Calu3 (cell line): Measurements from ENCODE around the gene ZNF616. TPM values are rescaled to one million over a fixed set of nuclear protein-coding genes. Genes with fewer than 3 reads are reported as not detected.

Experiments used
- BruUV-seq: library from RNA; stranded (reverse); fragments of 400-500 nt; replicated peaks from 2 replicates; lab custom pipeline; 2021; lab: Mats Ljungman, UMichigan
- CTCF ChIA-PET: fragments of 300-600 bp; sonication (Branson Sonifier 250); formaldehyde crosslinking; loops from one replicate; lab custom pipeline; 2022; ENCODE audit warnings: antibody characterized with exemption; lab: Charles Lee
- DNase-seq: peaks from one replicate; pipeline ENCODE4 v3.0.0; 2022
- H3K27ac Mint-ChIP-seq: one replicate; pipeline ENCODE4 v1.8.0; 2022; ENCODE audit warnings: mixed read lengths; ENCODE audit not compliant: unreplicated experiment
- H3K27me3 Mint-ChIP-seq: one replicate; pipeline ENCODE4 v1.8.0; 2022; ENCODE audit warnings: mixed read lengths; ENCODE audit not compliant: unreplicated experiment
- H3K36me3 Mint-ChIP-seq: one replicate; pipeline ENCODE4 v1.8.0; 2022; ENCODE audit warnings: mild to moderate bottlenecking, moderate library complexity, mixed read lengths; ENCODE audit not compliant: insufficient read depth, unreplicated experiment
- H3K4me1 Mint-ChIP-seq: one replicate; pipeline ENCODE4 v1.8.0; 2022; ENCODE audit warnings: mild to moderate bottlenecking, low read depth, mixed read lengths; ENCODE audit not compliant: unreplicated experiment
- H3K4me3 Mint-ChIP-seq: one replicate; pipeline ENCODE4 v1.8.0; 2022; ENCODE audit warnings: mild to moderate bottlenecking, low read depth, moderate library complexity, mixed read lengths; ENCODE audit not compliant: unreplicated experiment
- H3K9me3 Mint-ChIP-seq: one replicate; pipeline ENCODE4 v1.8.0; 2022; ENCODE audit warnings: low read depth, mixed read lengths; ENCODE audit not compliant: unreplicated experiment
- CTCF ChIP-seq: fragments of 200-600 bp; IDR thresholded peaks from one replicate; pipeline ENCODE4 v1.8.0; 2022; ENCODE audit warnings: antibody characterized with exemption; ENCODE audit not compliant: unreplicated experiment
- intact Hi-C: fragments of 100-400 bp; cut with micrococcal nuclease; formaldehyde crosslinking; loops from one replicate; pipeline ENCODE4 v1.10.0; 2022; ENCODE audit not compliant: unreplicated experiment
- total RNA-seq: library from RNA; stranded (reverse); gene quantifications from 2 replicates; pipeline ENCODE4 v1.2.3, GENCODE V29; 2022

Gene ZNF616
- total RNA-seq, 1 experiment from 2014 or later: 8.9 TPM

GRCh38 chr19:52176574-52176973 lies 36.8 kb upstream of the ZNF616 start:
- intact Hi-C loops: no loop called here
- Mint-ChIP-seq H3K4me3 (no peak overlapping the region), H3K27ac (no peak overlapping the region), H3K36me3 (peaks cover 4% of the 10 kb centered on the region), H3K27me3 (no peaks in the 10 kb centered on the region), H3K9me3 (peaks cover 17% of the 10 kb centered on the region), H3K4me1 (no peaks in the 10 kb centered on the region)
- BruUV-seq: no TSS peak
- no peak for DNase-seq
- CTCF ChIA-PET: no interaction called here
- TF ChIP-seq CTCF: no peak

DNA sequence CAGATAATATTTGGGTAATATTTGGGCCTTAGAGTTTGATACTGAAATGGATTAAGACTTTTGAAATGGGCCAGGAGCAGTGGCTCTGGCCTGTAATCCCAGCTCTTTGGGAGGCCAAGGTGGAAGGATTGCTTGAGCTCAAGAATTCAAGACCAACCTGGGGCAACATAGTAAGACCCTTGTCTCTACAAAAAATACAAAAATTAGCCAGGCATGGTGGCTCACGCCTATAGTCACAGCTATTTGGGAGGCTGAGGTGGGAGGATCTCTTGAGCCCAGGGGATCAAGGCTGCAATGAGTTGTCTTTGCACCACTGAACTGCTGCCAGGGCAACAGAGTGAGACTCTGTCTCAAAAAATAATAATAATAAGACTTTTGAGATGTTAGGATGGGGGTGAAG lies 32.6 kb upstream of the ZNF616 start:
- no peak for TF ChIP-seq CTCF
- CTCF ChIA-PET: interaction anchor here (1.7 kb wide), 1 partner anchor 17 kb away, joined by 5 read pairs; the partner anchor contains the start of gene PPP2R1A
- peaks cover 18% of the 10 kb centered on the region for H3K9me3 Mint-ChIP-seq
- no peak overlapping the region for H3K27ac Mint-ChIP-seq
- H3K4me1 Mint-ChIP-seq: peaks cover 12% of the 10 kb centered on the region
- peak overlapping the region; percentile 85 for H3K4me3 Mint-ChIP-seq
- DNase-seq: no peak
- no peaks in the 10 kb centered on the region for H3K27me3 Mint-ChIP-seq
- intact Hi-C loops: no loop called here
- H3K36me3 Mint-ChIP-seq: peaks cover 22% of the 10 kb centered on the region
- no TSS peak for BruUV-seq

- BruUV-seq: no TSS peak
- intact Hi-C loops: loop anchor here (1.0 to 2.0 kb wide), 2 partner anchors 17 to 32 kb away; partner anchors contain the start of gene ZNF616
- CTCF ChIA-PET: interaction anchor here (0.8 kb wide), 1 partner anchor 18 kb away, joined by 3 read pairs; the partner anchor contains the start of gene PPP2R1A
- Mint-ChIP-seq H3K9me3 (peaks cover 12% of the 10 kb centered on the region), H3K36me3 (peaks cover 23% of the 10 kb centered on the region), H3K4me3 (peak within 1 kb of the TSS; percentile 85), H3K4me1 (peaks cover 12% of the 10 kb centered on the region), H3K27me3 (no peaks in the 10 kb centered on the region), H3K27ac (peak within 1 kb of the TSS; percentile 94)
- peak; percentile 91 for DNase-seq
- no peak for TF ChIP-seq CTCF
Measured at GRCh38 chr19:52171321-52172169, 31.8 kb upstream of the ZNF616 start, which contains the start of gene ZNF836. TSS of gene ZNF836 (minus strand) at chr19:52171621. CDS start at chr19:52168072, 3,549 bp downstream.

GRCh38 chr19:52170863-52171320 lies 31.2 kb upstream of the ZNF616 start:
- Mint-ChIP-seq H3K27ac (peak overlapping the region; percentile 94), H3K4me1 (peaks cover 12% of the 10 kb centered on the region), H3K27me3 (no peaks in the 10 kb centered on the region), H3K4me3 (peak overlapping the region; percentile 85), H3K9me3 (peaks cover 10% of the 10 kb centered on the region), H3K36me3 (peaks cover 23% of the 10 kb centered on the region)
- TSS peak; percentile 77 for BruUV-seq
- intact Hi-C loops: loop anchor here (1.0 to 2.0 kb wide), 2 partner anchors 18 to 32 kb away; partner anchors contain the start of gene ZNF616
- CTCF ChIA-PET: interaction anchor here (0.8 kb wide), 1 partner anchor 19 kb away, joined by 3 read pairs; the partner anchor contains the start of gene PPP2R1A
- peak; percentile 21 for DNase-seq
- TF ChIP-seq CTCF: no peak
